Glutamatergic neuron (in vitro differentiated cells): ENCODE results near the gene PCK2. TPM values are rescaled to one million over a fixed set of nuclear protein-coding genes. Genes with fewer than 3 reads are reported as not detected.

Experiments
- DNase-seq: peaks from one replicate; pipeline ENCODE4 v3.0.0; 2022
- H3K27ac Mint-ChIP-seq: one replicate; pipeline ENCODE4 v1.8.0; 2020; ENCODE audit warnings: mild to moderate bottlenecking, mixed read lengths, inconsistent platforms; ENCODE audit not compliant: unreplicated experiment
- H3K27me3 Mint-ChIP-seq: one replicate; pipeline ENCODE4 v1.8.0; 2020; ENCODE audit warnings: mild to moderate bottlenecking, moderate library complexity, mixed read lengths, inconsistent platforms; ENCODE audit not compliant: unreplicated experiment
- H3K36me3 Mint-ChIP-seq: one replicate; pipeline ENCODE4 v1.8.0; 2020; ENCODE audit warnings: mild to moderate bottlenecking, mixed read lengths, inconsistent platforms; ENCODE audit not compliant: unreplicated experiment
- H3K4me1 Mint-ChIP-seq: one replicate; pipeline ENCODE4 v1.8.0; 2020; ENCODE audit warnings: mild to moderate bottlenecking, low read depth, mixed read lengths, inconsistent platforms; ENCODE audit not compliant: unreplicated experiment
- H3K4me3 Mint-ChIP-seq: one replicate; pipeline ENCODE4 v1.8.0; 2020; ENCODE audit warnings: mild to moderate bottlenecking, mixed read lengths, inconsistent platforms; ENCODE audit not compliant: unreplicated experiment
- H3K9me3 Mint-ChIP-seq: one replicate; pipeline ENCODE4 v1.8.0; 2020; ENCODE audit warnings: mild to moderate bottlenecking, moderate library complexity, mixed read lengths, inconsistent platforms; ENCODE audit not compliant: unreplicated experiment
- CTCF ChIP-seq: fragments of 200-600 bp; sonication (generic); IDR thresholded peaks from one replicate; pipeline ENCODE4 v1.5.0; 2021; ENCODE audit not compliant: partially characterized antibody, unreplicated experiment
- total RNA-seq: library from RNA; stranded (reverse); fragmentation: NEBNext Ultra II Directional; extraction: Animal tissue kit (Norgen Biotek cat#: 25700); gene quantifications from one replicate; pipeline ENCODE4 v1.2.1, GENCODE V29; 2021; ENCODE audit not compliant: unreplicated experiment

Gene PCK2
- total RNA-seq, 1 donor from 2014 or later, result 99.9 TPM

GRCh38 chr14:24145690-24146452 lies 51.8 kb downstream of the PCK2 start:
- H3K27ac Mint-ChIP-seq, result peak overlapping the region; percentile 22
- peaks cover 11% of the 10 kb centered on the region for H3K4me1 Mint-ChIP-seq
- no peak for TF ChIP-seq CTCF
- H3K27me3 Mint-ChIP-seq, result peaks cover 4% of the 10 kb centered on the region
- H3K4me3 Mint-ChIP-seq, result peak overlapping the region; percentile 98
- DNase-seq, result no peak
- peaks cover 9% of the 10 kb centered on the region for H3K9me3 Mint-ChIP-seq
- H3K36me3 Mint-ChIP-seq, result no peaks in the 10 kb centered on the region

GRCh38 chr14:24146453-24146977 lies 52.4 kb downstream of the PCK2 start, which contains the start of gene PSME2:
TSS of gene PSME2 (minus strand) at chr14:24146610. CDS start at chr14:24146581, 29 bp downstream.
- Mint-ChIP-seq H3K27ac (peak within 1 kb of the TSS; percentile 82), H3K4me1 (peaks cover 11% of the 10 kb centered on the region), H3K4me3 (peak within 1 kb of the TSS; percentile 98), H3K9me3 (peaks cover 9% of the 10 kb centered on the region), H3K27me3 (peaks cover 4% of the 10 kb centered on the region), H3K36me3 (no peaks in the 10 kb centered on the region)
- peak; percentile 98 for DNase-seq
- TF ChIP-seq CTCF, result no peak

DNA sequence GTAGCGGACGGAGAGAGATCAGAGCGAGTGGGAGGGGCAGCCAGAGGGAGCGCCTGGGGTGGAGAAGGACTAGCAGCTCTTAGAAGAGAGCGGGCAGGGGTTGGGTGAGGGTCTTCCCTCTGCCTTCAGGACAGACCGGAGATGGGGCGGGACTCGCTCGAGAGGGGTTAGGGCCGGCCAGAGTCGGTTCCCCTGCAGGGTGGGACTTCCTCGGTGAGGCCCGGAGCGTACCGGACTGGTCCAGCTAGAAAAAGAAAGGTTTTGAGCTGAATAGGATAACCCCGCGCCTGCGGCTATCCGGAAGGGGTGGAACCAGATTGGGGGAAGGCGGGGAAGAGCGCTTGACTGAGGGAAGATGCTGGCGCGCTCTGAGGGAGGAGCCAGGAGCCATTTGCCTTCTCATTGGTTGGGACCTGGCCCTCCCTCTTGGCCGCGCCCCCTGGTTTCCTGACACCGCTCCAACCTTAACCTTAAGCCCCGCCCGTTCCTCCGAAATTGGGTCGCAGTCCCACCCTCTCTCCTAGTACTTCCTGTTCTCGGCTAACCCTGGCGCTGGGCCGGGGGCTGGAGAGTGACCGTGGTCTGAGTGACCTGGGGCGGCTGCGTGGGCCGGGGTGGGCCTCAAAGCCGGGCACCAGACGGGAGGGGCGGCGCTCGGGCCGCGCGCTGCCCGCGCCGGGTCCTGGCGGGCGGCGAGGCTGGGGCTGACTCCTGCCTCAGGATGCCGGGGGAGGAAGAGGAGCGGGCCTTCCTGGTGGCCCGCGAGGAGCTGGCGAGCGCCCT lies 53.1 kb downstream of the PCK2 start, which contains the start of gene RNF31:
TSS of gene RNF31 (plus strand) at position 521 of the 783 bp plus-strand sequence. CDS start at position 722, 201 bp downstream.
- H3K4me3 Mint-ChIP-seq, result peak within 1 kb of the TSS; percentile 98
- H3K4me1 Mint-ChIP-seq, result peaks cover 9% of the 10 kb centered on the region
- peak within 1 kb of the TSS; percentile 82 for H3K27ac Mint-ChIP-seq
- no peaks in the 10 kb centered on the region for H3K36me3 Mint-ChIP-seq
- H3K27me3 Mint-ChIP-seq, result peaks cover 4% of the 10 kb centered on the region
- peaks cover 4% of the 10 kb centered on the region for H3K9me3 Mint-ChIP-seq
- DNase-seq, result peak; percentile 96
- no peak for TF ChIP-seq CTCF

- TF ChIP-seq CTCF, result no peak
- H3K27me3 Mint-ChIP-seq, result peaks cover 4% of the 10 kb centered on the region
- peaks cover 9% of the 10 kb centered on the region for H3K4me1 Mint-ChIP-seq
- DNase-seq, result no peak
- peak overlapping the region; percentile 90 for H3K4me3 Mint-ChIP-seq
- no peaks in the 10 kb centered on the region for H3K36me3 Mint-ChIP-seq
- H3K9me3 Mint-ChIP-seq, result peaks cover 4% of the 10 kb centered on the region
- peak overlapping the region; percentile 76 for H3K27ac Mint-ChIP-seq
Measured at GRCh38 chr14:24147761-24148428, 53.8 kb downstream of the PCK2 start.
